Measurements from ENCODE around the gene FHL3. TPM values are rescaled to one million over a fixed set of nuclear protein-coding genes. Genes with fewer than 3 reads are reported as not detected.
A peak's percentile ranks its signal among the peaks of the same experiment; 100 is the strongest.

FHL3 gene
- total and polyA plus RNA-seq, 8 donors: 14.8 to 34.4 (median 17.8) TPM

DNA sequence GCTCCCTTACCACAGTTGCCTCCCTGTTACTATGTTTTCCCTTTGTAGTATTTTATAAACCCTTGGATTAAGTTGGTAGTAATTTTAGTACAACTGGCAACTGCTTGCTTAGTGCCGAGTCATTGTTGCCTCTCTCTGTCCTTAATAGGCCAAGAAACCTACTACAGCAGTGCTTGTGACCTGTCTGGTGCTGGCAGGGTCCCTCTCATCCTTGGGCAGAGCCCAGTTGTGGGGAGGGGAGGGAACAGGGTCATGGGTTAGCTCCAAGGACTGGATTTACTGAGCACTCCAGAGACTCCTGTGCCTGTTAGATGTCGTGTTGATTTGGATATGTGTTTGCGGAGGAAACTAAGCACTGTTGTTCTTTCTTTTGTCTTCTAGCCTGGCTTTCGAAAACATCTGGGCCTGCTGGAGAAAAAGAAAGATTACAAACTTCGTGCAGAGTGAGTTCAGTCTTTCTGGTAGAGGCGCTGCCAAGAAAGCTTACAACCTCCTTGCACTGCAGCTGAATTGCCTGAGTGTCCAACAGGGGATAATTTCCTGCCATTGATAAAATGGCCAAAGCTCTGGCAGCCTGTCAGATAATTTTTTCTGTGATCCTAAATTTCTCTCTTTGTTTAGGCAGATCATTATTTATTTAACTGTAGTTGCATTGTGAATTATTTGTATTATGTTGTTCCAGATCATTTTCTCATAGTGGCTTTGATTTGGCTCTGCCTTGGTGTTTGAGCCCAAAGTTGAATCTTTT is 10.8 kb upstream of the FHL3 start:
- no peaks in the 10 kb centered on the region for H3K27me3 ChIP-seq
- peaks cover 0 to 58% of the 10 kb centered on the region in 2 donors for H3K36me3 ChIP-seq
- H3K9me3 ChIP-seq: no peaks in the 10 kb centered on the region
- DNase-seq (peak; percentile 6 to 93 (median 49)), ATAC-seq (no peak)
- peak overlapping the region in 1 of 2 donors; percentile 57 for H3K27ac ChIP-seq
- H3K4me1 ChIP-seq: peaks cover 15 to 41% of the 10 kb centered on the region in 2 donors
- H3K4me3 ChIP-seq: no peak overlapping the region
- intact Hi-C loops (cut with DNase I): no loop called here
- no peak for TF ChIP-seq CTCF (IDR thresholded peaks at IDR 0.05)

DNA sequence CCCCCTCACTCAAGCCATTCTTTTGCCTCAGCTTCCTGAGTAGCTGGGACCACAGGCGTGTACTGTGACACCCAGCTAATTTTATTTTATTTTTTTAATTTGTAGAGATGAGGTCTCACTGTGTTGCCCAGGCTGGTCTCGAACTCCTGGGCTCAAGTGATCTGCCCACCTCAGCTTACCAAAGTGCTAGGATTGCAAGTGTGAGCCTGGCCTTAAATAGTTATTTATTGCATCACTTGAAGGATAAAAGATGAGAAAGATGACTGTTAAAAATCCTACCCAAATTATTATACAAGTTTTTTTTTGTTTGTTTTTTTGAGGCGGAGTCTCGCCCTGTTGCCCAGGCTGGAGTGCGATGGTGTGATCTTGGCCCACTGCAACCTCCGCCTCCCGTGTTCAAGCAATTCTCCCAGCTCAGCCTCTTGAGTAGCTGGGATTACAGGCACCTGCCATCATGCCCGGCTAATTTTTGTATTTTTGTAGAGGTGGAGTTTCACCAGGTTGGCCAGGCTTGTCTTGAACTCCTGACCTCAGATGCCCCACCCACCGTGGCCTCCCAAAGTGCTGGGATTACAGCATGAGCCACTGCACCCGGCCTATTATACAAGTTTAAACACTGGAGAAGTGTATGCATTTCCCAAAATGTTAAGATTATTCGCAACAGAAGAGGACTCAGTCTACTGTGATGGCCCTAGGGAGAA is 9.6 kb upstream of the FHL3 start:
- TF ChIP-seq CTCF (IDR thresholded peaks at IDR 0.05): no peak
- DNase-seq (peak in 2 of 4 donors; percentile 13 to 27), ATAC-seq (no peak)
- H3K4me1 ChIP-seq: peaks cover 15 to 41% of the 10 kb centered on the region in 2 donors
- intact Hi-C loops (cut with DNase I): no loop called here
- H3K9me3 ChIP-seq: no peaks in the 10 kb centered on the region
- H3K36me3 ChIP-seq: peaks cover 0 to 45% of the 10 kb centered on the region in 2 donors
- H3K27me3 ChIP-seq: no peaks in the 10 kb centered on the region
- H3K4me3 ChIP-seq: no peak overlapping the region
- no peak overlapping the region for H3K27ac ChIP-seq

- H3K4me1 ChIP-seq: peaks cover 15 to 47% of the 10 kb centered on the region in 2 donors
- no peaks in the 10 kb centered on the region for H3K27me3 ChIP-seq
- peak overlapping the region in 1 of 2 donors; percentile 65 for H3K4me3 ChIP-seq
- DNase-seq: no peak
- no peak for TF ChIP-seq CTCF (IDR thresholded peaks at IDR 0.05)
- intact Hi-C loops (cut with DNase I): no loop called here
- H3K36me3 ChIP-seq: peaks cover 0 to 38% of the 10 kb centered on the region in 2 donors
- ATAC-seq: no peak
- H3K9me3 ChIP-seq: no peaks in the 10 kb centered on the region
- no peak overlapping the region for H3K27ac ChIP-seq
Observed at GRCh38 chr1:38014171-38014570, 8.9 kb upstream of the FHL3 start.

DNA sequence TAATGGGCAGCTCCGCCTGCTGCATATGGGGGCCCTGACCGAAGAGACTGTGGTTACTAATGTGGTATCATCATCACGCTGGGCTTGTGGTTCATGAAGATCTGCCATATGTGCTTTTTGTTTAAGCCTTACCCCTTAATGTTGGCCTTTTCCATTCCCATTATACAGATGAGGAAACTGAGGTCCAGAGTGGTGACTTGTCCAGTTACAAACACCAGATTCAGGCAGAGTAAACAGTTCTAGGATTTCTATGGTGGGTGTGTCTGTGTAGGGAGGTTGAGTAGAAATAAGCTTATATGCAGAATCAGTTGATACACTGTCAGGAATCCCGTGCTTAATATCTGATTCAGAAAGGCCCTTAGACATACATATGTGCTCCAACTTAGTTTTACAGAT is 7.9 kb upstream of the FHL3 start:
- Histone ChIP-seq H3K4me1 (peaks cover 15 to 56% of the 10 kb centered on the region in 2 donors), H3K27me3 (no peaks in the 10 kb centered on the region), H3K36me3 (peaks cover 0 to 29% of the 10 kb centered on the region in 2 donors), H3K27ac (peak overlapping the region; percentile 89 to 95), H3K4me3 (peak overlapping the region; percentile 65 to 83), H3K9me3 (no peaks in the 10 kb centered on the region)
- ATAC-seq: no peak
- intact Hi-C loops (cut with DNase I): no loop called here
- DNase-seq: peak in 1 of 4 donors; percentile 32
- no peak for TF ChIP-seq CTCF (IDR thresholded peaks at IDR 0.05)

Measured in left lung (tissue), 10 donors.